Trophoblast cell (in vitro differentiated cells and primary cell): Measurements from ENCODE around the gene VWA2.

Experiments used
- DNase-seq, 2 donors: peaks; one replicate each; pipeline ENCODE4 v3.0.0-alpha.2; 2016
- H2AFZ ChIP-seq: 2 replicates; pipeline ENCODE4 v1.6.1; 2013; ENCODE audit warnings: low read length, moderate library complexity, mild to moderate bottlenecking; ENCODE audit not compliant: insufficient read depth, poor library complexity
- H2AK5ac ChIP-seq: 2 replicates; pipeline ENCODE4 v1.6.1; 2013; ENCODE audit warnings: mild to moderate bottlenecking, low read length
- H2BK120ac ChIP-seq: 2 replicates; pipeline ENCODE4 v1.6.1; 2013; ENCODE audit warnings: low read length, mild to moderate bottlenecking, moderate library complexity; ENCODE audit not compliant: insufficient read depth, poor library complexity
- H2BK12ac ChIP-seq: 2 replicates; pipeline ENCODE4 v1.6.1; 2013; ENCODE audit warnings: mild to moderate bottlenecking, low read length, moderate library complexity
- H2BK5ac ChIP-seq: 2 replicates; pipeline ENCODE4 v1.6.1; 2013; ENCODE audit warnings: low read length, low read depth, moderate library complexity, mild to moderate bottlenecking; ENCODE audit not compliant: poor library complexity
- H3K14ac ChIP-seq: 2 replicates; pipeline ENCODE4 v1.6.1; 2013; ENCODE audit warnings: mild to moderate bottlenecking, low read length
- H3K18ac ChIP-seq: 2 replicates; pipeline ENCODE4 v1.6.1; 2013; ENCODE audit warnings: mild to moderate bottlenecking, low read length
- H3K23ac ChIP-seq: 2 replicates; pipeline ENCODE4 v1.6.1; 2013; ENCODE audit warnings: low read length
- H3K27ac ChIP-seq: 2 replicates; pipeline ENCODE4 v1.5.1; 2013; ENCODE audit warnings: low read depth, mild to moderate bottlenecking, inconsistent platforms, low read length, moderate library complexity
- H3K27me3 ChIP-seq: 2 replicates; pipeline ENCODE4 v1.6.1; 2013; ENCODE audit warnings: inconsistent platforms, mild to moderate bottlenecking, low read length, moderate library complexity; ENCODE audit not compliant: insufficient read depth
- H3K36me3 ChIP-seq, 2 experiments: 1 replicate in 1 of 2; 2 replicates in 1 of 2; pipeline ENCODE4 v1.6.1; 2013; ENCODE audit warnings: low read length in 2 of 2, mild to moderate bottlenecking in 2 of 2, moderate library complexity in 1 of 2; ENCODE audit not compliant: insufficient read depth in 2 of 2, control insufficient read depth in 1 of 2
- H3K4ac ChIP-seq: 2 replicates; pipeline ENCODE4 v1.6.1; 2013; ENCODE audit warnings: low read depth, mild to moderate bottlenecking, low read length, moderate library complexity
- H3K4me1 ChIP-seq, 2 experiments: 1 replicate in 1 of 2; 2 replicates in 1 of 2; pipeline ENCODE4 v1.6.1; 2013; ENCODE audit warnings: low read length in 2 of 2, mild to moderate bottlenecking in 2 of 2, moderate library complexity in 1 of 2; ENCODE audit not compliant: insufficient read depth in 2 of 2, control insufficient read depth in 1 of 2
- H3K4me2 ChIP-seq: 2 replicates; pipeline ENCODE4 v1.6.1; 2013; ENCODE audit warnings: inconsistent platforms, mild to moderate bottlenecking, low read length, moderate library complexity
- H3K4me3 ChIP-seq: 2 replicates; pipeline ENCODE4 v1.5.1; 2013; ENCODE audit warnings: mild to moderate bottlenecking, low read depth, low read length, inconsistent platforms
- H3K79me1 ChIP-seq: one replicate; pipeline ENCODE4 v1.6.1; 2013; ENCODE audit warnings: low read length
- H3K79me2 ChIP-seq: 2 replicates; pipeline ENCODE4 v1.6.1; 2013; ENCODE audit warnings: low read length, mild to moderate bottlenecking; ENCODE audit not compliant: control insufficient read depth, insufficient read depth, poor library complexity
- H3K9ac ChIP-seq: 2 replicates; pipeline ENCODE4 v1.6.1; 2013; ENCODE audit warnings: mild to moderate bottlenecking, low read length
- H3K9me3 ChIP-seq: 2 replicates; pipeline ENCODE4 v1.6.1; 2013; ENCODE audit warnings: low read depth, mild to moderate bottlenecking, control low read depth, inconsistent platforms, low read length; ENCODE audit not compliant: insufficient read depth
- H4K12ac ChIP-seq: 2 replicates; pipeline ENCODE4 v1.6.1; 2013; ENCODE audit warnings: low read depth, mild to moderate bottlenecking, low read length, moderate library complexity
- H4K8ac ChIP-seq: 2 replicates; pipeline ENCODE4 v1.6.1; 2013; ENCODE audit warnings: low read depth, mild to moderate bottlenecking, low read length, moderate library complexity
- H4K91ac ChIP-seq: one replicate; pipeline ENCODE4 v1.6.1; 2013; ENCODE audit warnings: low read depth, mild to moderate bottlenecking, low read length, moderate library complexity
- WGBS: extraction: QIAGEN DNeasy Blood & Tissue Kit; methylation state at CpG from one replicate; pipeline ENCODE4 v1.1.7; 2013; ENCODE audit warnings: missing lambda C conversion rate; ENCODE audit not compliant: insufficient read length, insufficient coverage; ENCODE audit errors: extremely low coverage; 5-methylcytosine and 5-hydroxymethylcytosine counted together

VWA2 gene

DNA sequence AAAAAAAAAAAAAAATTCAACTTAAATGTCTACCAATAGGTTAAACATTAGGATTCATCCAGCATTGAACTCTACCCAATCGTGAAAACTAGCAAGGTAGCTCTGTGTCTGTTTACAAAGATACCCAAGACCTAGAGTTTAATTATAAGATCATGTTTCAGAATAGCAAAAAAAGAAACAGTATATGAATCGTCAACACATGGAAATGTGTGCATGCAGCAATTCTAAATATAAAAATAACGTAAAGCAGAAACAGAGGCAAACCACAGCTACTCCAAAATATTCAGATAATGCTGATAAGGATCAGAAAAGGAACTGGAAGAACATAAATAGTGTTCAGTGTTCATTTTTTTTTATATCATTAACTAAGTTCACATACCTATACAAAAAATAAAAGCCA is 96.6 kb downstream of the VWA2 start:
- no peak overlapping the region for H3K27ac ChIP-seq
- no peak overlapping the region for H2BK12ac ChIP-seq
- H3K4me3 ChIP-seq, result no peak overlapping the region
- H3K4me2 ChIP-seq, result no peak overlapping the region
- DNase-seq, result peak in 1 of 2 donors; percentile 28
- no peak overlapping the region for H2BK120ac ChIP-seq
- H4K91ac ChIP-seq, result no peak overlapping the region
- H3K4ac ChIP-seq, result no peak overlapping the region
- no peak overlapping the region for H3K23ac ChIP-seq
- H3K9me3 ChIP-seq, result no peaks in the 10 kb centered on the region
- peaks cover 10% of the 10 kb centered on the region for H3K79me1 ChIP-seq
- no peak overlapping the region for H3K14ac ChIP-seq
- no peak overlapping the region for H3K18ac ChIP-seq
- no peak overlapping the region for H2AK5ac ChIP-seq
- no peak overlapping the region for H3K9ac ChIP-seq
- no peak overlapping the region for H4K12ac ChIP-seq
- WGBS, result no CpG with 5 or more reads among the region's 3 CpGs
- no peaks in the 10 kb centered on the region for H3K27me3 ChIP-seq
- no peak overlapping the region for H4K8ac ChIP-seq
- no peak overlapping the region for H2AFZ ChIP-seq
- H3K79me2 ChIP-seq, result no peaks in the 10 kb centered on the region
- H3K36me3 ChIP-seq, result peaks cover 14% of the 10 kb centered on the region in 2 experiments
- peaks cover 20% of the 10 kb centered on the region in 2 experiments for H3K4me1 ChIP-seq
- H2BK5ac ChIP-seq, result no peak overlapping the region

DNA sequence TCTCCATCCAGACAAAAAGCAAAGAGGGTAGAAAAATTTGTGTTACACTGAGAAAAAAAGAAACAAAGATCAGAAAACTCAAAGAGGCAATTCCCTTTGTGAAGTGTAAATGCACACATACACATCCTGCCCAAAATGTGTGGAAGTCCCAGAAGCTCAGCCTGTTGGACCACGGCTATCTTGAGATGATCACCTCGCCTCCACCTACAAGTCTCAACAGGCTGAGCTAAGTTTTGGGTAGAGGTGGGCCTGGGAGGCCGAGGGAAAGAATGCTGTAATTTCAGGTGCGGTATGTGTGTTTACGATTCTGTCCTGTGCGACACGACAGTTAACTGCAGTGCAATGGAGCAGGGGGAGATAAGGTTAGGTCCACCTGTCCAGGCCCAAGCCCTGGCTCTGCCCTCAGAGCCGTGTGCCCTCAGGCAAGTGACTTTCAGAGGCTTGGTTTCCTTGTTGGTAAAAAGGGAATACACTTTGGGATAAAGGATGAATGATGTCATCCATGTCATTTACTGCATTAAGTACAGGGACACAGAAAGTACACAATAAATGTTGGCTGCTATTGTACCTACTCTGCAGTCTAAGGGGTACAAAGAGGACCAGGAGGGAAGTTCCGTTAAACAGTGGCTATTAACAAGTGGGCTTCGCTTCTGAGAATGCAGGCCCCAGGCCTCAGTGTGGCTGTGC is 97.9 kb downstream of the VWA2 start:
- Histone ChIP-seq H3K18ac (no peak overlapping the region), H2AK5ac (no peak overlapping the region), H4K12ac (no peak overlapping the region), H3K4me3 (no peak overlapping the region), H4K8ac (peak overlapping the region; percentile 8), H3K23ac (no peak overlapping the region), H3K4me2 (no peak overlapping the region), H3K27ac (peak overlapping the region; percentile 44), H2BK120ac (no peak overlapping the region), H3K79me2 (no peaks in the 10 kb centered on the region), H3K79me1 (peaks cover 10% of the 10 kb centered on the region), H3K36me3 (peaks cover 9 to 11% of the 10 kb centered on the region in 2 experiments), H3K4me1 (peaks cover 20% of the 10 kb centered on the region in 2 experiments), H2BK5ac (peak overlapping the region; percentile 9), H4K91ac (peak overlapping the region; percentile 50), H3K9ac (no peak overlapping the region), H2AFZ (no peak overlapping the region), H3K9me3 (no peaks in the 10 kb centered on the region), H3K4ac (no peak overlapping the region), H3K14ac (no peak overlapping the region), H3K27me3 (no peaks in the 10 kb centered on the region), H2BK12ac (peak overlapping the region; percentile 12)
- peak; percentile 20 to 57 for DNase-seq
- no CpG with 5 or more reads among the region's 10 CpGs for WGBS

DNA sequence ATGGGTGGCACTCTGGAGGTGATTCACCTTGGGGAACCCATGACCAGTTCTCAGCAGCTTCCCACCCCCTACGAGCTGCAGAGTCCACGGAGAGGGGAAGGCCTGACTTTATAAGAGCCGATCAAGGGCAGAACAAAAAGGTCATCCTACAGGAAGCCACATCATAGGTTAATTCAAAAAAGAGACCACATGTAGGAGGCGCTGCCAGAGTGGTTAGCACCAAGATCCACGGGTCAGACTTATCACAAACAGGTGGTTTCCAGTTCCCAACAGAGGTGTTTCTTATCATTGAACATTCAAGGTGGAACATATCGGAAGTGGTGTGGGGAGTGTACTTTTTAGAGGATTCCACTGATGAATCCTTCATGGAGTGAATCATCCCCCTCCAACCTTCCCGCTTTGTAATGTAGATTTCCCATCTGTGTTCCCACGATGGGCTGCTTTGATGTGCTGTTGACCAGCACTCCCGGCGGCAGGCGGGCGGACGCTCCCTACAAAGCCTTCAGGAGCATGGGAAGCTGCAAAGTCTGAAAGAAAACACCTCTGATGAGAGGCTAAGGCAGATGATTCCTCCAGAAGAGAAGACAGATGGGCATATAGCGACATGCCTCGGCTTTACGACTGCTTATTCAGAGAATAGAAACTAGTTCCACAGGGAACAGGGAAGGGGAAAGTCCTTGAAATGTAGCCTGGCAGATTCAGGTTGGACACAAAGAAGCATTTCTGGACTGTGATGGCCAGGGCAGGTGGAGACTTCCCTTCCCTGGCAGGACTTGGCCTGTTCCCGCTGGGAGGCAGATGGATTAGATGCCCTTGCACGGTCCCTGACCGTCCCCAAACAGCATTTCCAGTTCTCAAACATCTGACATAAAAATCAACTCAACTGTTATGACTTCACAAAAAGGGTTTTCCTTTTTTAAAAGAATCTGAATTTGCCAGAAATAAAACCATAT is 98.7 kb downstream of the VWA2 start:
- Histone ChIP-seq H3K79me1 (peaks cover 10% of the 10 kb centered on the region), H3K27ac (peak overlapping the region; percentile 44), H4K8ac (peak overlapping the region; percentile 8), H3K14ac (no peak overlapping the region), H3K23ac (no peak overlapping the region), H2AFZ (no peak overlapping the region), H3K9me3 (no peaks in the 10 kb centered on the region), H2BK120ac (no peak overlapping the region), H3K4me1 (peaks cover 18 to 20% of the 10 kb centered on the region in 2 experiments), H3K4me3 (no peak overlapping the region), H4K91ac (peak overlapping the region; percentile 30), H2BK12ac (peak overlapping the region; percentile 12), H3K27me3 (no peaks in the 10 kb centered on the region), H3K9ac (no peak overlapping the region), H3K4me2 (no peak overlapping the region), H3K79me2 (no peaks in the 10 kb centered on the region), H3K4ac (no peak overlapping the region), H4K12ac (no peak overlapping the region), H2AK5ac (no peak overlapping the region), H2BK5ac (peak overlapping the region; percentile 9), H3K18ac (no peak overlapping the region), H3K36me3 (peaks cover 9% of the 10 kb centered on the region in 2 experiments)
- WGBS, result no CpG with 5 or more reads among the region's 19 CpGs
- no peak for DNase-seq

DNA sequence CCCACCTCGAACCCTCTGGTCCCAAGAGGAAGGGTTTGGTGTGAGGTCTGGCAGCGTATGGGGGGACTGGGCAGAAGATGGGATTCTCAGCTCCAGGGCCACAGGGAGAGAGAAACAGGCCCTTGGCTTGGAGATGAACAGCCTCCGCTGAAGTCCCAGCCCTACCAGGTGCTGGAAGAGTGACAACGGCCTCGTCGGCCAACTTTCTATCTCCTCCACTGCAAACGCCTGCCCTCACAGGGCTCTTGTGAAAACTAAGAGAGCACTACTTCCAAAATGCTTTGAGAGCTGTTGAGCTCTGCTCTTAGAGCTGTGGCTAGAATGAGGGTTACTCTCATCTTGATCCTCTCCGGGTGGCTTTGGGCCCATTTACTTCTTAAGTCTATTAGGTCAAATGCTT is 101.8 kb downstream of the VWA2 start:
- no peak overlapping the region for H4K12ac ChIP-seq
- H3K79me2 ChIP-seq, result peaks cover 7% of the 10 kb centered on the region
- H3K79me1 ChIP-seq, result peaks cover 23% of the 10 kb centered on the region
- H3K4me3 ChIP-seq, result no peak overlapping the region
- H2AK5ac ChIP-seq, result no peak overlapping the region
- no peaks in the 10 kb centered on the region for H3K27me3 ChIP-seq
- H2BK5ac ChIP-seq, result no peak overlapping the region
- H2BK12ac ChIP-seq, result no peak overlapping the region
- no peak overlapping the region for H3K18ac ChIP-seq
- no peak overlapping the region for H3K4me2 ChIP-seq
- no peak overlapping the region for H3K4ac ChIP-seq
- H2BK120ac ChIP-seq, result no peak overlapping the region
- no peak overlapping the region for H3K14ac ChIP-seq
- peaks cover 32 to 34% of the 10 kb centered on the region in 2 experiments for H3K4me1 ChIP-seq
- DNase-seq, result no peak
- H3K23ac ChIP-seq, result no peak overlapping the region
- peaks cover 9 to 21% of the 10 kb centered on the region in 2 experiments for H3K36me3 ChIP-seq
- no peaks in the 10 kb centered on the region for H3K9me3 ChIP-seq
- H2AFZ ChIP-seq, result no peak overlapping the region
- no peak overlapping the region for H3K9ac ChIP-seq
- no peak overlapping the region for H3K27ac ChIP-seq
- WGBS, result no CpG with 5 or more reads among the region's 8 CpGs
- H4K8ac ChIP-seq, result no peak overlapping the region
- no peak overlapping the region for H4K91ac ChIP-seq
